ENCODE measurements around the gene SPTLC3. TPM values are rescaled to one million over a fixed set of nuclear protein-coding genes. Genes with fewer than 3 reads are reported as not detected.

SPTLC3 gene
- total RNA-seq, 1 experiment from 2014 or later, result 7.5 TPM

- TF ChIP-seq, protein P1, sequence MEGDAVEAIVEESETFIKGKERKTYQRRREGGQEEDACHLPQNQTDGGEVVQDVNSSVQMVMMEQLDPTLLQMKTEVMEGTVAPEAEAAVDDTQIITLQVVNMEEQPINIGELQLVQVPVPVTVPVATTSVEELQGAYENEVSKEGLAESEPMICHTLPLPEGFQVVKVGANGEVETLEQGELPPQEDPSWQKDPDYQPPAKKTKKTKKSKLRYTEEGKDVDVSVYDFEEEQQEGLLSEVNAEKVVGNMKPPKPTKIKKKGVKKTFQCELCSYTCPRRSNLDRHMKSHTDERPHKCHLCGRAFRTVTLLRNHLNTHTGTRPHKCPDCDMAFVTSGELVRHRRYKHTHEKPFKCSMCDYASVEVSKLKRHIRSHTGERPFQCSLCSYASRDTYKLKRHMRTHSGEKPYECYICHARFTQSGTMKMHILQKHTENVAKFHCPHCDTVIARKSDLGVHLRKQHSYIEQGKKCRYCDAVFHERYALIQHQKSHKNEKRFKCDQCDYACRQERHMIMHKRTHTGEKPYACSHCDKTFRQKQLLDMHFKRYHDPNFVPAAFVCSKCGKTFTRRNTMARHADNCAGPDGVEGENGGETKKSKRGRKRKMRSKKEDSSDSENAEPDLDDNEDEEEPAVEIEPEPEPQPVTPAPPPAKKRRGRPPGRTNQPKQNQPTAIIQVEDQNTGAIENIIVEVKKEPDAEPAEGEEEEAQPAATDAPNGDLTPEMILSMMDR (IDR thresholded peaks at IDR 0.05; ENCODE audit: unreplicated experiment), result no peak
- Mint-ChIP-seq H3K27me3 (ENCODE audit: unreplicated experiment) (no peaks in the 10 kb centered on the region), H3K27ac (ENCODE audit: unreplicated experiment) (no peak overlapping the region), H3K36me3 (ENCODE audit: insufficient read depth, unreplicated experiment) (no peaks in the 10 kb centered on the region), H3K9me3 (ENCODE audit: low read depth, unreplicated experiment) (no peaks in the 10 kb centered on the region), H3K4me3 (ENCODE audit: low read depth, unreplicated experiment) (no peak overlapping the region), H3K4me1 (ENCODE audit: low read depth, unreplicated experiment) (peaks cover 8% of the 10 kb centered on the region)
- intact Hi-C loops (cut with micrococcal nuclease; ENCODE audit: unreplicated experiment), result loop anchor here (10.0 kb wide), 1 partner anchor 45 kb away; no protein-coding TSS in a partner anchor
- BruUV-seq (replicated peaks), result no TSS peak
- CTCF ChIA-PET, result no interaction called here
- no peak for DNase-seq
These were observed 19.1 kb upstream of the SPTLC3 start for GRCh38 chr20:12989586-12990115.

DNA sequence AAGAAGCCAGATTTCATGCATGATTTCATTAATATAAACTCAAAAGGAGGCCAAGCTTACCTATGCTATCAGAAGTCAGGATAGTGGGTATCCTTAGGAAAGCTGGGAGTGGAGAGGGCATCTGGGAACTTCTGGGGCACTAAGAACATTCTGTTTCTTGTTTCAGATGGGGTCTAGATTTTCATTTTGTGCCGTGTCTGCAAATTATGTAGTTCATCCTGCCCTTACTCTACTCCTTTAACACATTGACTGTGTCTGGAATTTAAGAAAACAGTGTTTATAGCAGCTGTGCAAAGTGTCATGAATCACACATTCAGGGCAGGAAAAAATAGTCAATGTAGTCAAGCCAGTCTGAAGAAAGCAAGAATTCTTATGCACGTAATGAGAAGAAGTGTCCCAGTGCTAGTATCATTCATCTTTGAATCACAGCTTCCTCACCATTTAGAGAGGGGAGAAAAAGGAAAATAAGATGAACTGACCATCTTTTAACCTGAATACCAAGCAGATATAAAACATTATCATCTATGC lies 11.6 kb upstream of the SPTLC3 start:
- CTCF ChIA-PET, result no interaction called here
- Mint-ChIP-seq H3K27me3 (ENCODE audit: unreplicated experiment) (no peaks in the 10 kb centered on the region), H3K4me3 (ENCODE audit: low read depth, unreplicated experiment) (no peak overlapping the region), H3K4me1 (ENCODE audit: low read depth, unreplicated experiment) (no peaks in the 10 kb centered on the region), H3K9me3 (ENCODE audit: low read depth, unreplicated experiment) (no peaks in the 10 kb centered on the region), H3K27ac (ENCODE audit: unreplicated experiment) (no peak overlapping the region), H3K36me3 (ENCODE audit: insufficient read depth, unreplicated experiment) (no peaks in the 10 kb centered on the region)
- DNase-seq, result no peak
- TF ChIP-seq, protein P1 (IDR thresholded peaks at IDR 0.05; ENCODE audit: unreplicated experiment), result no peak
- no TSS peak for BruUV-seq (replicated peaks)
- intact Hi-C loops (cut with micrococcal nuclease; ENCODE audit: unreplicated experiment), result no loop called here

- TF ChIP-seq, protein P1 (IDR thresholded peaks at IDR 0.05; ENCODE audit: unreplicated experiment), result no peak
- Mint-ChIP-seq H3K27me3 (ENCODE audit: unreplicated experiment) (no peaks in the 10 kb centered on the region), H3K9me3 (ENCODE audit: low read depth, unreplicated experiment) (no peaks in the 10 kb centered on the region), H3K4me3 (ENCODE audit: low read depth, unreplicated experiment) (no peak overlapping the region), H3K27ac (ENCODE audit: unreplicated experiment) (no peak overlapping the region), H3K4me1 (ENCODE audit: low read depth, unreplicated experiment) (no peaks in the 10 kb centered on the region), H3K36me3 (ENCODE audit: insufficient read depth, unreplicated experiment) (no peaks in the 10 kb centered on the region)
- intact Hi-C loops (cut with micrococcal nuclease; ENCODE audit: unreplicated experiment), result no loop called here
- CTCF ChIA-PET, result no interaction called here
- DNase-seq, result no peak
- BruUV-seq (replicated peaks), result no TSS peak
These were observed 10.7 kb upstream of the SPTLC3 start for GRCh38 chr20:12998046-12998445.

DNA sequence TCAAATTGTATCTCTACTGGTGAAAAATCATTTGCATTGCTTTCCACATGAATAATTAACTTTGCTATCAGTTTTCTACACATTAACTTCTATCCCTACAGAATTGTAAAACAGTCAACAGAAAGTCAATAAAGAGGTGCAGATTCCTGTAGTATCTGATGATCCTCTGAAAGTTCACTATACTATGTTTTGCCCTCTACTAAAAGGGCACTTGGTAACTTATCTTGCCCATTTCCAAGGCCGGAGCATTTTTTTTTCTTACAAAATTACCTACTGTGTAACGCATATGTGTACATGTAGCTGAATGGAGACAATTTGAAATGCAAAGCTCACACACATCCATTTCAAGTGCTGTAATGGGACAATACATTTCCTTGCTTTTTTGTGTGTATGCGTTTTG lies 9.6 kb upstream of the SPTLC3 start:
- H3K4me1 Mint-ChIP-seq (ENCODE audit: low read depth, unreplicated experiment), result no peaks in the 10 kb centered on the region
- no peaks in the 10 kb centered on the region for H3K36me3 Mint-ChIP-seq (ENCODE audit: insufficient read depth, unreplicated experiment)
- TF ChIP-seq, protein P1 (IDR thresholded peaks at IDR 0.05; ENCODE audit: unreplicated experiment), result no peak
- intact Hi-C loops (cut with micrococcal nuclease; ENCODE audit: unreplicated experiment), result no loop called here
- no peak overlapping the region for H3K27ac Mint-ChIP-seq (ENCODE audit: unreplicated experiment)
- CTCF ChIA-PET, result interaction anchor here (0.7 kb wide), 1 partner anchor 839 kb away, joined by 3 read pairs; no protein-coding TSS in a partner anchor
- no peaks in the 10 kb centered on the region for H3K27me3 Mint-ChIP-seq (ENCODE audit: unreplicated experiment)
- no TSS peak for BruUV-seq (replicated peaks)
- no peak overlapping the region for H3K4me3 Mint-ChIP-seq (ENCODE audit: low read depth, unreplicated experiment)
- no peaks in the 10 kb centered on the region for H3K9me3 Mint-ChIP-seq (ENCODE audit: low read depth, unreplicated experiment)
- DNase-seq, result no peak
